HFF-Myc (cell line): ENCODE results near the gene PLPP4.

Experiments used
- DNase-seq: peaks from one replicate; pipeline ENCODE4 v3.0.0-alpha.2; 2011; ENCODE audit warnings: low read depth; ENCODE audit errors: extremely low read depth
- H3K4me3 ChIP-seq: replicated peaks from 2 replicates; pipeline ENCODE4 v1.5.1; 2011; ENCODE audit warnings: low read depth, mild to moderate bottlenecking, control low read depth, low read length
- TF ChIP-seq, protein P1 (sequence below): IDR thresholded peaks from 2 replicates; pipeline ENCODE4 v1.5.1; 2012; ENCODE audit warnings: mild to moderate bottlenecking, low read depth, low read length, control low read depth; ENCODE audit errors: missing control alignments

PLPP4 gene

GRCh38 chr10:120433141-120433540 lies 23.9 kb upstream of the PLPP4 start:
- TF ChIP-seq, protein P1, sequence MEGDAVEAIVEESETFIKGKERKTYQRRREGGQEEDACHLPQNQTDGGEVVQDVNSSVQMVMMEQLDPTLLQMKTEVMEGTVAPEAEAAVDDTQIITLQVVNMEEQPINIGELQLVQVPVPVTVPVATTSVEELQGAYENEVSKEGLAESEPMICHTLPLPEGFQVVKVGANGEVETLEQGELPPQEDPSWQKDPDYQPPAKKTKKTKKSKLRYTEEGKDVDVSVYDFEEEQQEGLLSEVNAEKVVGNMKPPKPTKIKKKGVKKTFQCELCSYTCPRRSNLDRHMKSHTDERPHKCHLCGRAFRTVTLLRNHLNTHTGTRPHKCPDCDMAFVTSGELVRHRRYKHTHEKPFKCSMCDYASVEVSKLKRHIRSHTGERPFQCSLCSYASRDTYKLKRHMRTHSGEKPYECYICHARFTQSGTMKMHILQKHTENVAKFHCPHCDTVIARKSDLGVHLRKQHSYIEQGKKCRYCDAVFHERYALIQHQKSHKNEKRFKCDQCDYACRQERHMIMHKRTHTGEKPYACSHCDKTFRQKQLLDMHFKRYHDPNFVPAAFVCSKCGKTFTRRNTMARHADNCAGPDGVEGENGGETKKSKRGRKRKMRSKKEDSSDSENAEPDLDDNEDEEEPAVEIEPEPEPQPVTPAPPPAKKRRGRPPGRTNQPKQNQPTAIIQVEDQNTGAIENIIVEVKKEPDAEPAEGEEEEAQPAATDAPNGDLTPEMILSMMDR: no peak
- no peak for DNase-seq
- H3K4me3 ChIP-seq: no peak overlapping the region

DNA sequence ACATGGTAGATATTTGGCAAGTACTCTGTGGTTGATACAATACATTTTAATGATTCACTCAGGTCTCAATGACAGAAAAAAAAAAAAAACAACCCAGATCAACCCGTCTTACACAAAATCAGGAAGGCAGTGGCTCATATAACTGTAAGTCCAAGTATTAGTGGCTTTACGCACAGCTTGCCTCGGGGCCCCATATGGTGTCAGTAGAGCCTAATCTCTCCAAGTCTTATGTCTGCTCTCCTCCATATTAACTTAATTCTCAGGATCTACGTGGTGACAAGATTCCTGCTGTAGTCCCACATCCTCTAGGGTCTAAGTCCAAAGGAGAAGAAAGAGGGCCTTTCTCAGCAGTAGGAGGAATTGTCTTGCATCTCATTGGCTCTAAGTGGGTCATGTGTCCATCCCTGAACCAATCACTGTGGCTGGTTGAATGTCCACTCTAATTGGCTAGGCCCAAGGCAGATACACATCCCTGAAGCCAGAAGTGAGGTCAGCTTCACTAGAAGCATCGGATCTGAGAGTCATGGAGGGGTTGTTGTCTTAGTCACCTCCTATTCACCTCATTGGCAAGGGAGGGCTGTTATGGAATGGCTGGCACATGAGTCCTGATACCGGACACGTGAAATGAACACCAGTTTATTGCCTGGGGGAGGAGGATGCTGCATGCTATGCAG lies 20.5 kb upstream of the PLPP4 start:
- no peak overlapping the region for H3K4me3 ChIP-seq
- no peak for DNase-seq
- TF ChIP-seq, protein P1: no peak

DNA sequence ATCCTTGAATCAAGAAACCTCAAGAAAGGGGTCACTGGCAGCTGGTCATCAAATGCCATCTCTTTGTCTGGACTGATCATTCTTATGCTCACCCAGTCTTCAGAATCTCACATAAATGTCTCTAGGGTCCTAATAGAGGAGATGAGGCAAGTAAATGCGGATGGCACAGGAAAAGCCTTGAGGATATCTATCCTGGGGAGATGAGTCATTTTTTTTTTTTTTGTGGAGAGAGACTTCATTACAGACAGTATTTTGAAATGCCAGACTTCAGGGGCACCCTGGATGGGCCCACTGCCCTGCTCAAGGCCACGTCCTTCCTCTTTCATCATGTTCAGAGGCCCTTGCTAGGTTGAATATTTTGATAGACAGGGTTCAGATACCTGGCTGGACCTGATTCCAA lies 19.5 kb upstream of the PLPP4 start:
- no peak for DNase-seq
- H3K4me3 ChIP-seq: no peak overlapping the region
- TF ChIP-seq, protein P1: no peak

GRCh38 chr10:120451968-120452367 lies 5.1 kb upstream of the PLPP4 start:
- no peak for DNase-seq
- no peak overlapping the region for H3K4me3 ChIP-seq
- TF ChIP-seq, protein P1: no peak

- no peak overlapping the region for H3K4me3 ChIP-seq
- TF ChIP-seq, protein P1: no peak
- DNase-seq: no peak
Observed at GRCh38 chr10:120453319-120453718, 3.7 kb upstream of the PLPP4 start.

DNA sequence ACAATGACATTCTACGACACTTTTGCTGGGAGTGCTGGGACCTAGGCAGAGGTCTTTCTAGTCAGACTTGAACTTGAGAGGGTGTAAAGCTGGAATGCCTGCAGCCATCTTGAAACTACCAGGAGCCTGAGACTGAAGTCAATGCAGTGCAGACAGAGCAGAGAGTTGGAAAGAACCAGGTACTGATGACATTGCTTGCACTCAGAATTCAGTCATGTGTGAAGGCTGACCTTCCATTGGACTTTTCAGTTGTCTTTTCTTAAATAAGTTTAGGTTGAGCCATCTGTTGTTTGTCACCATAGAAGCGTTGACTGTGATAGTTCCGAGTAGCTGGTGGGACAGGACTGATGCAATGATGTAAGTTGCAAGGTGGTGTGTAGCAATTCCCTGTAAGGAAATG lies 3.1 kb upstream of the PLPP4 start:
- TF ChIP-seq, protein P1: no peak
- no peak overlapping the region for H3K4me3 ChIP-seq
- DNase-seq: no peak

DNA sequence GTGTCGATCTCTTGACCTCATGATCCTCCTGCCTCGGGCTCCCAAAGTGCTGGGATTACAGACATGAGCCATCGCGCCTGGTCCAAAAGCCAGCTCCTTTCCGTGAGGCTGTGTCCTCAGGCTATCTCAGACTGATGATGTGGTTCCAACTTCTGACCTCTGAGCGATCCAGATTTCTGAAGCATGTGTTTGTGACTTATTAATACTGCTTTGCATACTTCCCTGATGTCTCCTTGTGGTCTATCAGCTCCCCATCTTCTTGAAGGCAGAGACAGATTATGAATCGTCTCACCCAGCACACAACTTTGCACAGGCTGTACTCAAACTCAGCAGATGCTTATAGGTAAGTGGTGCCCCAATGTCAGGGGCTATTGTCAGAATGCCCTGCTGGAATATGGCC lies 2.0 kb upstream of the PLPP4 start:
- TF ChIP-seq, protein P1: no peak
- no peak for DNase-seq
- H3K4me3 ChIP-seq: no peak overlapping the region
